ENCODE data around the gene DMRT3. TPM values are rescaled to one million over a fixed set of nuclear protein-coding genes. Genes with fewer than 3 reads are reported as not detected.

The DMRT3 gene
- total RNA-seq, 1 experiment from 2014 or later: not detected

DNA sequence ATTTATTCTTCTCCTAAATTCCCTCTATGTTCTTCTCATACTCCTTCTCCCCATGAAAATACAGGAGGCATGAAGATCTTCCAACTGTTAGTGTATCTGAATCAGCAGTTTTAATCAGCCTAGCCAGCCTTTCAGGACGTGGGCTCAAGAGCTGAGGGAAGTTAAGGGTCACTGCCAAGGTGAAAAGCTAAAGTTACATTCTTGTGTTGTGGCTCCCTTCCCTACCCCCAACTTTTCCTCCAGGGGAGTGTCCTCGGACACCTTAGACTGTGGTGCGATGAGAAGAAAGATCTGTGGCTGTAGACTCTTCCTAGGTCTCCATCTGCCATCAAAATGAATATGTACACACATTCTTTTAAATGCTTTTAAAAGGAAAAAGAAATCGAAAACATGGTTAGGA, 4.2 kb downstream of the DMRT3 start (continued):
- TF ChIP-seq, protein P1, sequence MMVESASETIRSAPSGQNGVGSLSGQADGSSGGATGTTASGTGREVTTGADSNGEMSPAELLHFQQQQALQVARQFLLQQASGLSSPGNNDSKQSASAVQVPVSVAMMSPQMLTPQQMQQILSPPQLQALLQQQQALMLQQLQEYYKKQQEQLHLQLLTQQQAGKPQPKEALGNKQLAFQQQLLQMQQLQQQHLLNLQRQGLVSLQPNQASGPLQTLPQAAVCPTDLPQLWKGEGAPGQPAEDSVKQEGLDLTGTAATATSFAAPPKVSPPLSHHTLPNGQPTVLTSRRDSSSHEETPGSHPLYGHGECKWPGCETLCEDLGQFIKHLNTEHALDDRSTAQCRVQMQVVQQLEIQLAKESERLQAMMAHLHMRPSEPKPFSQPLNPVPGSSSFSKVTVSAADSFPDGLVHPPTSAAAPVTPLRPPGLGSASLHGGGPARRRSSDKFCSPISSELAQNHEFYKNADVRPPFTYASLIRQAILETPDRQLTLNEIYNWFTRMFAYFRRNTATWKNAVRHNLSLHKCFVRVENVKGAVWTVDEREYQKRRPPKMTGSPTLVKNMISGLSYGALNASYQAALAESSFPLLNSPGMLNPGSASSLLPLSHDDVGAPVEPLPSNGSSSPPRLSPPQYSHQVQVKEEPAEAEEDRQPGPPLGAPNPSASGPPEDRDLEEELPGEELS (CRISPR knock-in tag; IDR thresholded peaks at IDR 0.05): no peak

DNA sequence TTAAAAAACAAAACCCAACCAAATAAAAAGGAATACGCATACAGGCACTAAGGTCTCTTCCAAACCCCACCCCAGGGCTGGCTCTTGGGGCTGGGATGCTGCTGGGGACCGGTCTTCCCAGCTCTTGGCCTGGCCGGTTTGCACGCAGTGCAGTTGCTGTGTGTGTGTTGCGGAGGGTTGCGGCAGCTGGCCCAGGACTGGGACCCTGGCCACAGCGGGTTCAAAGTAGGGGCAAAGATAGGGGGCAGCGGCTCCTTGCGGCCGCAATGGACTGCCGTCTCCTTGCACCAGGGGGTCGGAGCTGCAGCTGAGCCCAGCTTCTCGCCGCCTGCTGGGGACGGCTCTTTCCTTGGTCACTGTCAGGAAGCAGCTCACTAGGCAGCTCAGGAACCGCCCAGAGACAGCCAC, 5.0 kb downstream of the DMRT3 start:
- ChIA-PET POLR2A (interaction anchor here (0.6 kb wide), 1 partner anchor 57 kb away, joined by 4 read pairs; no protein-coding TSS in a partner anchor), CTCF (interaction anchor here (0.6 to 3.4 kb wide), 26 partner anchors 9 to 218 kb away, joined by 3 to 31 read pairs (median 4); no protein-coding TSS in a partner anchor)
- no peak overlapping the region for H3K27ac Mint-ChIP-seq
- DNase-seq (ENCODE audit: low spot score) (peak; percentile 60), ATAC-seq (peak; percentile 29)
- H3K36me3 Mint-ChIP-seq: no peaks in the 10 kb centered on the region
- peaks cover 96% of the 10 kb centered on the region for H3K27me3 Mint-ChIP-seq (ENCODE audit: low read depth)
- no peaks in the 10 kb centered on the region for H3K9me3 Mint-ChIP-seq
- TF ChIP-seq OVOL2 (CRISPR knock-in tag; IDR thresholded peaks at IDR 0.05; ENCODE audit: borderline replicate concordance) (no peak), ZNF423 (CRISPR knock-in tag; IDR thresholded peaks at IDR 0.05) (peak; percentile 85), NFE2L1 (CRISPR knock-in tag; IDR thresholded peaks at IDR 0.05) (no peak), GTF2I (CRISPR knock-in tag; conservative IDR thresholded peaks at IDR 0.05) (no peak), FOXP1 (CRISPR knock-in tag; IDR thresholded peaks at IDR 0.05; ENCODE audit: borderline replicate concordance) (0 out of 2 replicates have a peak, but pooled peaks have one; percentile 52), ZNF671 (CRISPR knock-in tag; IDR thresholded peaks at IDR 0.05) (no peak)
- TF ChIP-seq, protein P2, sequence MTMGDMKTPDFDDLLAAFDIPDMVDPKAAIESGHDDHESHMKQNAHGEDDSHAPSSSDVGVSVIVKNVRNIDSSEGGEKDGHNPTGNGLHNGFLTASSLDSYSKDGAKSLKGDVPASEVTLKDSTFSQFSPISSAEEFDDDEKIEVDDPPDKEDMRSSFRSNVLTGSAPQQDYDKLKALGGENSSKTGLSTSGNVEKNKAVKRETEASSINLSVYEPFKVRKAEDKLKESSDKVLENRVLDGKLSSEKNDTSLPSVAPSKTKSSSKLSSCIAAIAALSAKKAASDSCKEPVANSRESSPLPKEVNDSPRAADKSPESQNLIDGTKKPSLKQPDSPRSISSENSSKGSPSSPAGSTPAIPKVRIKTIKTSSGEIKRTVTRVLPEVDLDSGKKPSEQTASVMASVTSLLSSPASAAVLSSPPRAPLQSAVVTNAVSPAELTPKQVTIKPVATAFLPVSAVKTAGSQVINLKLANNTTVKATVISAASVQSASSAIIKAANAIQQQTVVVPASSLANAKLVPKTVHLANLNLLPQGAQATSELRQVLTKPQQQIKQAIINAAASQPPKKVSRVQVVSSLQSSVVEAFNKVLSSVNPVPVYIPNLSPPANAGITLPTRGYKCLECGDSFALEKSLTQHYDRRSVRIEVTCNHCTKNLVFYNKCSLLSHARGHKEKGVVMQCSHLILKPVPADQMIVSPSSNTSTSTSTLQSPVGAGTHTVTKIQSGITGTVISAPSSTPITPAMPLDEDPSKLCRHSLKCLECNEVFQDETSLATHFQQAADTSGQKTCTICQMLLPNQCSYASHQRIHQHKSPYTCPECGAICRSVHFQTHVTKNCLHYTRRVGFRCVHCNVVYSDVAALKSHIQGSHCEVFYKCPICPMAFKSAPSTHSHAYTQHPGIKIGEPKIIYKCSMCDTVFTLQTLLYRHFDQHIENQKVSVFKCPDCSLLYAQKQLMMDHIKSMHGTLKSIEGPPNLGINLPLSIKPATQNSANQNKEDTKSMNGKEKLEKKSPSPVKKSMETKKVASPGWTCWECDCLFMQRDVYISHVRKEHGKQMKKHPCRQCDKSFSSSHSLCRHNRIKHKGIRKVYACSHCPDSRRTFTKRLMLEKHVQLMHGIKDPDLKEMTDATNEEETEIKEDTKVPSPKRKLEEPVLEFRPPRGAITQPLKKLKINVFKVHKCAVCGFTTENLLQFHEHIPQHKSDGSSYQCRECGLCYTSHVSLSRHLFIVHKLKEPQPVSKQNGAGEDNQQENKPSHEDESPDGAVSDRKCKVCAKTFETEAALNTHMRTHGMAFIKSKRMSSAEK (CRISPR knock-in tag; IDR thresholded peaks at IDR 0.05; ENCODE audit: borderline replicate concordance): no peak
- TF ChIP-seq, protein P3, sequence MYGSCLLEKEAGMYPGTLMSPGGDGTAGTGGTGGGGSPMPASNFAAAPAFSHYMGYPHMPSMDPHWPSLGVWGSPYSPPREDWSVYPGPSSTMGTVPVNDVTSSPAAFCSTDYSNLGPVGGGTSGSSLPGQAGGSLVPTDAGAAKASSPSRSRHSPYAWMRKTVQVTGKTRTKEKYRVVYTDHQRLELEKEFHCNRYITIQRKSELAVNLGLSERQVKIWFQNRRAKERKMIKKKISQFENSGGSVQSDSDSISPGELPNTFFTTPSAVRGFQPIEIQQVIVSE (CRISPR knock-in tag; IDR thresholded peaks at IDR 0.05; ENCODE audit: borderline replicate concordance): no peak
- TF ChIP-seq, protein P4, sequence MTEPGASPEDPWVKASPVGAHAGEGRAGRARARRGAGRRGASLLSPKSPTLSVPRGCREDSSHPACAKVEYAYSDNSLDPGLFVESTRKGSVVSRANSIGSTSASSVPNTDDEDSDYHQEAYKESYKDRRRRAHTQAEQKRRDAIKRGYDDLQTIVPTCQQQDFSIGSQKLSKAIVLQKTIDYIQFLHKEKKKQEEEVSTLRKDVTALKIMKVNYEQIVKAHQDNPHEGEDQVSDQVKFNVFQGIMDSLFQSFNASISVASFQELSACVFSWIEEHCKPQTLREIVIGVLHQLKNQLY (CRISPR knock-in tag; IDR thresholded peaks at IDR 0.05): no peak
- TF ChIP-seq, protein P5, sequence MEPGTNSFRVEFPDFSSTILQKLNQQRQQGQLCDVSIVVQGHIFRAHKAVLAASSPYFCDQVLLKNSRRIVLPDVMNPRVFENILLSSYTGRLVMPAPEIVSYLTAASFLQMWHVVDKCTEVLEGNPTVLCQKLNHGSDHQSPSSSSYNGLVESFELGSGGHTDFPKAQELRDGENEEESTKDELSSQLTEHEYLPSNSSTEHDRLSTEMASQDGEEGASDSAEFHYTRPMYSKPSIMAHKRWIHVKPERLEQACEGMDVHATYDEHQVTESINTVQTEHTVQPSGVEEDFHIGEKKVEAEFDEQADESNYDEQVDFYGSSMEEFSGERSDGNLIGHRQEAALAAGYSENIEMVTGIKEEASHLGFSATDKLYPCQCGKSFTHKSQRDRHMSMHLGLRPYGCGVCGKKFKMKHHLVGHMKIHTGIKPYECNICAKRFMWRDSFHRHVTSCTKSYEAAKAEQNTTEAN (CRISPR knock-in tag; IDR thresholded peaks at IDR 0.05): 0 out of 2 replicates have a peak, but pooled peaks have one; percentile 49
- TF ChIP-seq, protein P6, sequence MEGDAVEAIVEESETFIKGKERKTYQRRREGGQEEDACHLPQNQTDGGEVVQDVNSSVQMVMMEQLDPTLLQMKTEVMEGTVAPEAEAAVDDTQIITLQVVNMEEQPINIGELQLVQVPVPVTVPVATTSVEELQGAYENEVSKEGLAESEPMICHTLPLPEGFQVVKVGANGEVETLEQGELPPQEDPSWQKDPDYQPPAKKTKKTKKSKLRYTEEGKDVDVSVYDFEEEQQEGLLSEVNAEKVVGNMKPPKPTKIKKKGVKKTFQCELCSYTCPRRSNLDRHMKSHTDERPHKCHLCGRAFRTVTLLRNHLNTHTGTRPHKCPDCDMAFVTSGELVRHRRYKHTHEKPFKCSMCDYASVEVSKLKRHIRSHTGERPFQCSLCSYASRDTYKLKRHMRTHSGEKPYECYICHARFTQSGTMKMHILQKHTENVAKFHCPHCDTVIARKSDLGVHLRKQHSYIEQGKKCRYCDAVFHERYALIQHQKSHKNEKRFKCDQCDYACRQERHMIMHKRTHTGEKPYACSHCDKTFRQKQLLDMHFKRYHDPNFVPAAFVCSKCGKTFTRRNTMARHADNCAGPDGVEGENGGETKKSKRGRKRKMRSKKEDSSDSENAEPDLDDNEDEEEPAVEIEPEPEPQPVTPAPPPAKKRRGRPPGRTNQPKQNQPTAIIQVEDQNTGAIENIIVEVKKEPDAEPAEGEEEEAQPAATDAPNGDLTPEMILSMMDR (IDR thresholded peaks at IDR 0.05): 0 out of 2 replicates have a peak, but pooled peaks have one; percentile 21
- TF ChIP-seq, protein P7, sequence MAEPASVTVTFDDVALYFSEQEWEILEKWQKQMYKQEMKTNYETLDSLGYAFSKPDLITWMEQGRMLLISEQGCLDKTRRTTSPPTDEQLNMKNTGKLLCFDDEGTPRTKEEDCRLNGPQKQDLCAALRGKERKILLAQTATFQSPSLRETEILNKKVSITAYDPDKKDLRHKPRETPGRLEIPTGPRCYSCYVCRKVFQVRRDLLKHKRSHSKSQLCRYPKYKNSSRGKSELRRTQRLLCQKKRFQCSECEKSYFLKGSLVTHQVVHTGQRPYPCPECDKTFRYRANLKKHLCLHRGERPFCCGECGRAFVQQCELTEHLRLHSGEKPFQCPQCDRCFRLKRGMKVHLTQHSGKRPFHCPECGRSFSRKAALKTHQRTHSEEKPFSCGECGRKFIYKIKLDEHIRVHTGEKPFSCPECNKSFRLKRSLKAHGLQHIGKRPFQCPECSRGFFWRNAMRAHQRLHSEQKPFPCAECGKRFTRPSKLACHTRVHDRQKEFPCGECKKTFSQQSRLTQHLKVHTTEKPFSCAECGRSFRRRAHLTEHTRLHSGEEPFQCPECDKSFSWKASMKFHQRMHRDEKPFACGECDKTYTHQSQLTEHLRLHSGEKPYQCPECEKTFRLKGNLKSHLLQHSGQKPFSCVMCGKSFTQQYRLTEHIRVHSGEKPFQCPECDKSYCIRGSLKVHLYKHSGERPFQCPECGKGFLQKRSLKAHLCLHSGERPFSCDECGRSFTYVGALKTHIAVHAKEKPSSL (CRISPR knock-in tag; conservative IDR thresholded peaks at IDR 0.05): no peak
- TF ChIP-seq, protein P8, sequence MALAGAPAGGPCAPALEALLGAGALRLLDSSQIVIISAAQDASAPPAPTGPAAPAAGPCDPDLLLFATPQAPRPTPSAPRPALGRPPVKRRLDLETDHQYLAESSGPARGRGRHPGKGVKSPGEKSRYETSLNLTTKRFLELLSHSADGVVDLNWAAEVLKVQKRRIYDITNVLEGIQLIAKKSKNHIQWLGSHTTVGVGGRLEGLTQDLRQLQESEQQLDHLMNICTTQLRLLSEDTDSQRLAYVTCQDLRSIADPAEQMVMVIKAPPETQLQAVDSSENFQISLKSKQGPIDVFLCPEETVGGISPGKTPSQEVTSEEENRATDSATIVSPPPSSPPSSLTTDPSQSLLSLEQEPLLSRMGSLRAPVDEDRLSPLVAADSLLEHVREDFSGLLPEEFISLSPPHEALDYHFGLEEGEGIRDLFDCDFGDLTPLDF (CRISPR knock-in tag; IDR thresholded peaks at IDR 0.05): no peak
- H3K4me1 Mint-ChIP-seq: peaks cover 27% of the 10 kb centered on the region
- no peak overlapping the region for H3K4me3 Mint-ChIP-seq
